GM12878 (cell line): ENCODE data around the gene NARF. TPM values are rescaled to one million over a fixed set of nuclear protein-coding genes. Genes with fewer than 3 reads are reported as not detected.

Source experiments
- ATAC-seq: fragments of 200-7000 bp; cut with Tn5 transposase; 3 replicates; pipeline ENCODE4 v1.9.1; 2020; ENCODE audit warnings: mild to moderate bottlenecking, moderate library complexity
- BruUV-seq: library from RNA; stranded (reverse); fragments of 400-500 nt; replicated peaks from 2 replicates; lab custom pipeline; 2021; lab: Mats Ljungman, UMichigan
- CTCF ChIA-PET: fragments of 300-600 bp; sonication (Branson Sonifier 250); formaldehyde crosslinking; extraction: SDS; loops from one replicate; lab custom pipeline; 2021; ENCODE audit warnings: inconsistent platforms; lab: Yijun Ruan, JAX
- POLR2A ChIA-PET: fragments of 350-600 bp; formaldehyde crosslinking; extraction: SDS; loops from one replicate; lab custom pipeline; 2021; ENCODE audit warnings: inconsistent platforms; lab: Charles Lee
- RAD21 ChIA-PET: fragments of 300-600 bp; sonication (Branson Sonifier 250); formaldehyde crosslinking; loops from one replicate; lab custom pipeline; 2023; ENCODE audit warnings: antibody characterized with exemption; ENCODE audit not compliant: unreplicated experiment; lab: Charles Lee
- SMC1A ChIA-PET: fragments of 300-600 bp; sonication (Branson Sonifier 250); formaldehyde crosslinking; loops from one replicate; lab custom pipeline; 2023; ENCODE audit not compliant: unreplicated experiment, uncharacterized antibody; lab: Charles Lee
- DNase-seq: peaks from one replicate; pipeline ENCODE4 v3.0.0-alpha.2; 2011; ENCODE audit warnings: low read depth, low spot score
- FAIRE-seq: peaks from 3 replicates; lab custom pipeline; 2011; peaks lifted over from hg19 to GRCh38; lab: Jason Lieb, UNC
- H2AFZ ChIP-seq: 2 replicates; pipeline ENCODE4 v1.6.0; 2011; ENCODE audit warnings: low read depth, low read length, control low read depth; ENCODE audit not compliant: control insufficient read depth
- H3K27ac ChIP-seq: 2 replicates; pipeline ENCODE4 v1.5.1; 2011; ENCODE audit warnings: control low read depth; ENCODE audit not compliant: control insufficient read depth, insufficient read depth
- H3K27me3 ChIP-seq, 2 experiments: replicated peaks in 1 of 2; 2 replicates each; pipeline versions ENCODE4 v1.6.0 to v1.6.1; 2011; ENCODE audit warnings: low read length in 1 of 2; ENCODE audit not compliant: control insufficient read depth in 2 of 2, insufficient read depth in 2 of 2
- H3K36me3 ChIP-seq, 2 experiments: 2 replicates each; pipeline ENCODE4 v1.5.1; 2011; ENCODE audit warnings: low read length in 1 of 2; ENCODE audit not compliant: control insufficient read depth in 2 of 2, insufficient read depth in 2 of 2
- H3K4me1 ChIP-seq: 2 replicates; pipeline ENCODE4 v1.6.1; 2011; ENCODE audit warnings: mild to moderate bottlenecking, low read length, moderate library complexity, mixed read lengths; ENCODE audit not compliant: control insufficient read depth, insufficient read depth
- H3K4me2 ChIP-seq: 2 replicates; pipeline ENCODE4 v1.6.0; 2011; ENCODE audit warnings: control low read depth; ENCODE audit not compliant: control insufficient read depth, insufficient read depth
- H3K4me3 ChIP-seq: fragments of 200-600 bp; sonication (generic); 2 replicates; pipeline ENCODE4 v1.5.1; 2016
- H3K79me2 ChIP-seq: 2 replicates; pipeline ENCODE4 v1.6.0; 2011; ENCODE audit warnings: low read length; ENCODE audit not compliant: control insufficient read depth, insufficient read depth
- H3K9ac ChIP-seq: 2 replicates; pipeline ENCODE4 v1.8.0; 2011; ENCODE audit warnings: low read length, control low read depth, mixed read lengths; ENCODE audit not compliant: control insufficient read depth, insufficient read depth
- H3K9me3 ChIP-seq: replicated peaks from 3 replicates; pipeline ENCODE4 v1.5.1; 2011; ENCODE audit warnings: mild to moderate bottlenecking, low read length; ENCODE audit not compliant: control insufficient read depth, insufficient read depth
- H4K20me1 ChIP-seq: 2 replicates; pipeline ENCODE4 v1.6.0; 2011; ENCODE audit not compliant: control insufficient read depth, insufficient read depth
- BMI1 ChIP-seq: fragments of 450-650 bp; IDR thresholded peaks from 2 replicates; pipeline ENCODE4 v1.6.1; 2016; ENCODE audit warnings: mild to moderate bottlenecking, moderate library complexity, borderline replicate concordance
- CBX3 ChIP-seq: fragments of 200-600 bp; sonication (generic); IDR thresholded peaks from 2 replicates; pipeline ENCODE4 v1.6.1; 2016; ENCODE audit warnings: low read depth, borderline replicate concordance
- MTA2 ChIP-seq: fragments of 450-650 bp; IDR thresholded peaks from 2 replicates; pipeline ENCODE4 v1.6.1; 2016; ENCODE audit warnings: low read depth, mild to moderate bottlenecking, moderate library complexity
- MTA3 ChIP-seq: IDR thresholded peaks from 2 replicates; pipeline ENCODE4 v1.6.1; 2012; ENCODE audit warnings: low read length, inconsistent platforms, borderline replicate concordance
- POLR2AphosphoS5 ChIP-seq: IDR thresholded peaks from 2 replicates; pipeline ENCODE4 v1.6.1; 2011; ENCODE audit warnings: mild to moderate bottlenecking, low read length, inconsistent platforms
- RB1 ChIP-seq: fragments of 450-650 bp; formaldehyde crosslinking; IDR thresholded peaks from 2 replicates; pipeline ENCODE4 v1.6.1; 2017; ENCODE audit warnings: mild to moderate bottlenecking, borderline replicate concordance
- RBBP5 ChIP-seq: fragments of 200-600 bp; sonication (generic); conservative IDR thresholded peaks from 2 replicates; pipeline ENCODE4 v1.6.1; 2016
- RCOR1 ChIP-seq: conservative IDR thresholded peaks from 2 replicates; pipeline ENCODE4 v1.6.1; 2012; ENCODE audit warnings: low read depth, low read length, improper control_type of control experiment
- STAT3 ChIP-seq: IDR thresholded peaks from 2 replicates; pipeline ENCODE4 v1.6.1; 2011; ENCODE audit warnings: low read depth, low read length, improper control_type of control experiment
- TCF3 ChIP-seq: IDR thresholded peaks from 2 replicates; pipeline ENCODE4 v1.6.1; 2012; ENCODE audit warnings: low read depth, mild to moderate bottlenecking, low read length, borderline replicate concordance; ENCODE audit not compliant: insufficient read depth
- WRNIP1 ChIP-seq: IDR thresholded peaks from 2 replicates; pipeline ENCODE4 v1.6.1; 2011; ENCODE audit warnings: low read depth, low read length, improper control_type of control experiment, borderline replicate concordance
- WGBS: methylation state at CpG from one replicate; pipeline ENCODE4 v1.1.6; 2016; ENCODE audit warnings: low lambda C conversion rate; ENCODE audit not compliant: insufficient replicate concordance, insufficient coverage; ENCODE audit errors: missing lambda C conversion rate; 5-methylcytosine and 5-hydroxymethylcytosine counted together
- in situ Hi-C: fragments of 300-500 bp; cut with MboI; formaldehyde crosslinking; loops from 9 replicates; pipeline ENCODE4 v1.14.3; 2018; ENCODE audit warnings: mixed read lengths
- intact Hi-C: fragments of 100-400 bp; cut with micrococcal nuclease; formaldehyde crosslinking; loops from one replicate; pipeline ENCODE4 v1.14.2; 2022; ENCODE audit not compliant: unreplicated experiment
- polyA plus RNA-seq, 11 experiments: library from polyadenylated mRNA; depleted of rRNA in 4 of 11; unstranded in 6 of 11; stranded (reverse) in 5 of 11; fragments of >200 nt; fragmentation: Nextera tagmentation in 4 of 11; fragmentation: Illumina TruSeq in 1 of 11; extraction: Ambion mirVana in 4 of 11; extraction: Trizol in 1 of 11; gene quantifications; 1 replicate in 1 of 11; 2 replicates in 10 of 11; pipeline versions ENCODE4 v1.2.1 to v1.2.3, GENCODE V29; 2011 to 2016; ENCODE audit warnings: inconsistent platforms in 2 of 11, missing spikeins in 2 of 11, low read depth in 1 of 11
- total RNA-seq, 4 experiments: library from RNA; depleted of rRNA in 3 of 4; stranded (reverse); fragments of >200 nt in 3 of 4; fragmentation: Illumina TruSeq in 1 of 4; extraction: Trizol in 1 of 4; gene quantifications; 2 replicates each; pipeline versions ENCODE4 v1.2.1 to v1.2.3, GENCODE V29; 2013 to 2021
- TF ChIP-seq, protein P1 (sequence below): fragments of 450-650 bp; IDR thresholded peaks from 2 replicates; pipeline ENCODE4 v1.6.1; 2016; ENCODE audit warnings: mild to moderate bottlenecking
- TF ChIP-seq, protein P2 (sequence below): IDR thresholded peaks from 2 replicates; pipeline ENCODE4 v1.6.1; 2012; ENCODE audit warnings: low read depth, low read length, improper control_type of control experiment
- TF ChIP-seq, protein P3 (sequence below): fragments of 450-650 bp; IDR thresholded peaks from 2 replicates; pipeline ENCODE4 v1.6.1; 2017; ENCODE audit warnings: mild to moderate bottlenecking

Gene NARF
- total and polyA plus RNA-seq, 10 of the 15 experiments (the other 5 are each of a cell fraction or from before 2014, with no cell fraction given) = 16.7 to 126 (median 47.5) TPM

DNA sequence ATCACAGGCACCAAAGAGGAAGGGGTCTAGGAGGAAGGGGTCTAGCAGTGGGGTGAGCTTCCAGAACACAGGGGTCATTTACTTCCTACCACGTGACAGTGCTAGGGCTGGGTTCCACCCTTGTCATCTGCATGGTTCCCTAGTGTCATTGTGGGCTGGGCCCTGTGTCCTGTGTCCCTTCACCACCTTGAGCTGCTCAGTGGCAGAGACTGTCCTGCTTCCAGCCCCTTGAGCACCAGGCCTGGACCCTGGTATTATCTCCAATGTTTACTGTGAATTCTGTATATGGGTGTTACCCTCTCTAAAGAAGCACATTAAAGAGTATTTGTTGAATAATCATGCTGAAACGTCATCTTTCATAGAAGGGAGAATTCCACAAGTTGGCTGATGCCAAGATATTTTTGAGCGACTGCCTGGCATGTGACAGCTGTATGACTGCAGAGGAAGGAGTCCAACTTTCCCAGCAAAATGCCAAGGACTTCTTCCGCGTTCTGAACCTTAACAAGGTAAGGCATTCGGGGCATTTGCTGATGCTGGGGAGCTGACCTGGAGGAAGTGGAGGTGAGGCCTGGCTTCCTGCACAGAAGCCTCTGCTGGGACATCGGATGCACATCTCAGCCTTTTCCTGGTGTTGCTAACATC is 5.5 kb downstream of the NARF start:
- no peak for TF ChIP-seq STAT3
- no peak for TF ChIP-seq WRNIP1
- TF ChIP-seq RB1 = no peak
- 0 out of 2 replicates have a peak, but pooled peaks have one; percentile 42 for TF ChIP-seq POLR2AphosphoS5
- TF ChIP-seq BMI1 = no peak
- RAD21 ChIA-PET = no interaction called here
- Histone ChIP-seq H3K79me2 (peaks cover 5% of the 10 kb centered on the region), H2AFZ (no peak overlapping the region), H4K20me1 (no peaks in the 10 kb centered on the region; the same call in 1 of the 2 replicates), H3K36me3 (peaks cover 18 to 61% of the 10 kb centered on the region in 2 experiments), H3K4me3 (no peak overlapping the region), H3K27me3 (no peaks in the 10 kb centered on the region), H3K27ac (no peak overlapping the region), H3K9ac (no peak overlapping the region), H3K4me1 (no peaks in the 10 kb centered on the region), H3K9me3 (no peaks in the 10 kb centered on the region), H3K4me2 (no peak overlapping the region)
- ATAC-seq = no peak
- CTCF ChIA-PET = no interaction called here
- POLR2A ChIA-PET = interaction anchor here (0.5 kb wide), 1 partner anchor 307 kb away, joined by 4 read pairs; no protein-coding TSS in a partner anchor
- WGBS = 87% methylated on average over 7 of the region's 7 CpGs
- no peak for FAIRE-seq
- intact Hi-C loops = no loop called here
- in situ Hi-C loops = no loop called here
- no peak for DNase-seq
- BruUV-seq = no TSS peak
- SMC1A ChIA-PET = interaction anchor here (1.0 kb wide), 1 partner anchor 12 kb away, joined by 3 read pairs; no protein-coding TSS in a partner anchor

DNA sequence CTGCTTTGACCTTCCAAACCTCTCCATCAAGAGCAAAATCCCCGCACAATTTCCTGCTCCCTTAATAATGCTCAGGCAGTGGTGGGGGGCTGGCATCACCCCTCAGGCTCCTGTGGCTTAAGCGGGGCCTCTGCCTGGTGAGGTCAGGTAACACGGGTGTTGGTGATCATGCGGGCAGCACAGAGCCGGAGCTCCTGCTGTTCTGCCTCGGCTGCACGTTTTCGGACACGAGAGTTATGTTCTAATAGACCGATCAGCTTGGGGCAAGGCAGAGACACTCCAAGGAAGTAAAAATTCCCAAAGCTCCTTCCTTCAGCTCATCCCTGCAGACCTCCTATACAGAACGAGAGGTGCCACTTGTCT is 6.0 kb downstream of the NARF start:
- DNase-seq (no peak), FAIRE-seq (no peak), ATAC-seq (no peak)
- POLR2A ChIA-PET = no interaction called here
- Histone ChIP-seq H3K9ac (no peak overlapping the region), H3K27me3 (no peaks in the 10 kb centered on the region), H3K79me2 (peaks cover under 1% of the 10 kb centered on the region), H3K36me3 (peaks cover 18 to 65% of the 10 kb centered on the region in 2 experiments), H3K4me1 (no peaks in the 10 kb centered on the region), H3K27ac (no peak overlapping the region), H4K20me1 (no peaks in the 10 kb centered on the region; the same call in 1 of the 2 replicates), H3K4me3 (no peak overlapping the region), H2AFZ (no peak overlapping the region), H3K4me2 (no peak overlapping the region), H3K9me3 (no peaks in the 10 kb centered on the region)
- WGBS = 98% methylated on average over 11 of the region's 11 CpGs
- in situ Hi-C loops (no loop called here), intact Hi-C loops (no loop called here)
- RAD21 ChIA-PET = no interaction called here
- SMC1A ChIA-PET = no interaction called here
- CTCF ChIA-PET = interaction anchor here (0.5 kb wide), 1 partner anchor 41 kb away, joined by 3 read pairs; no protein-coding TSS in a partner anchor
- BruUV-seq = no TSS peak
- TF ChIP-seq, protein P1, sequence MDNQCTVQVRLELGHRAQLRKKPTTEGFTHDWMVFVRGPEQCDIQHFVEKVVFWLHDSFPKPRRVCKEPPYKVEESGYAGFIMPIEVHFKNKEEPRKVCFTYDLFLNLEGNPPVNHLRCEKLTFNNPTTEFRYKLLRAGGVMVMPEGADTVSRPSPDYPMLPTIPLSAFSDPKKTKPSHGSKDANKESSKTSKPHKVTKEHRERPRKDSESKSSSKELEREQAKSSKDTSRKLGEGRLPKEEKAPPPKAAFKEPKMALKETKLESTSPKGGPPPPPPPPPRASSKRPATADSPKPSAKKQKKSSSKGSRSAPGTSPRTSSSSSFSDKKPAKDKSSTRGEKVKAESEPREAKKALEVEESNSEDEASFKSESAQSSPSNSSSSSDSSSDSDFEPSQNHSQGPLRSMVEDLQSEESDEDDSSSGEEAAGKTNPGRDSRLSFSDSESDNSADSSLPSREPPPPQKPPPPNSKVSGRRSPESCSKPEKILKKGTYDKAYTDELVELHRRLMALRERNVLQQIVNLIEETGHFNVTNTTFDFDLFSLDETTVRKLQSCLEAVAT = no peak
- TF ChIP-seq, protein P2, sequence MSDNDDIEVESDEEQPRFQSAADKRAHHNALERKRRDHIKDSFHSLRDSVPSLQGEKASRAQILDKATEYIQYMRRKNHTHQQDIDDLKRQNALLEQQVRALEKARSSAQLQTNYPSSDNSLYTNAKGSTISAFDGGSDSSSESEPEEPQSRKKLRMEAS = no peak
- no peak for TF ChIP-seq MTA2
- TF ChIP-seq, protein P3, sequence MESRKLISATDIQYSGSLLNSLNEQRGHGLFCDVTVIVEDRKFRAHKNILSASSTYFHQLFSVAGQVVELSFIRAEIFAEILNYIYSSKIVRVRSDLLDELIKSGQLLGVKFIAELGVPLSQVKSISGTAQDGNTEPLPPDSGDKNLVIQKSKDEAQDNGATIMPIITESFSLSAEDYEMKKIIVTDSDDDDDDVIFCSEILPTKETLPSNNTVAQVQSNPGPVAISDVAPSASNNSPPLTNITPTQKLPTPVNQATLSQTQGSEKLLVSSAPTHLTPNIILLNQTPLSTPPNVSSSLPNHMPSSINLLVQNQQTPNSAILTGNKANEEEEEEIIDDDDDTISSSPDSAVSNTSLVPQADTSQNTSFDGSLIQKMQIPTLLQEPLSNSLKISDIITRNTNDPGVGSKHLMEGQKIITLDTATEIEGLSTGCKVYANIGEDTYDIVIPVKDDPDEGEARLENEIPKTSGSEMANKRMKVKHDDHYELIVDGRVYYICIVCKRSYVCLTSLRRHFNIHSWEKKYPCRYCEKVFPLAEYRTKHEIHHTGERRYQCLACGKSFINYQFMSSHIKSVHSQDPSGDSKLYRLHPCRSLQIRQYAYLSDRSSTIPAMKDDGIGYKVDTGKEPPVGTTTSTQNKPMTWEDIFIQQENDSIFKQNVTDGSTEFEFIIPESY = no peak
- TF ChIP-seq TCF3 = no peak
- TF ChIP-seq RCOR1 = no peak
- no peak for TF ChIP-seq WRNIP1
- no peak for TF ChIP-seq MTA3
- no peak for TF ChIP-seq RBBP5
- TF ChIP-seq CBX3 = no peak
